HepG2 (cell line): ENCODE measurements around the gene MYD88. TPM values are rescaled to one million over a fixed set of nuclear protein-coding genes. Genes with fewer than 3 reads are reported as not detected.
A peak's percentile ranks its signal among the peaks of the same experiment; 100 is the strongest.

Experiments
- CCAR2 ChIP-seq: fragments of 200-400 bp; formaldehyde crosslinking; optimal IDR thresholded peaks from 2 replicates; pipeline ENCODE3; 2018; ENCODE audit warnings: low read depth, mild to moderate bottlenecking, low read length, moderate library complexity
- E2F1 ChIP-seq: sonication (generic); formaldehyde crosslinking; IDR thresholded peaks from 2 replicates; pipeline ENCODE4 v1.5.0; 2020; ENCODE audit warnings: missing genetic modification reagents
- EHMT2 ChIP-seq: fragments of 200-600 bp; sonication (generic); IDR thresholded peaks from 2 replicates; pipeline ENCODE4 v1.7.0; 2017; ENCODE audit warnings: antibody characterized with exemption, low read depth, low read length, borderline replicate concordance
- HOXA5 ChIP-seq: sonication (generic); formaldehyde crosslinking; IDR thresholded peaks from 2 replicates; pipeline ENCODE4 v1.4.0; 2020; ENCODE audit warnings: missing genetic modification reagents
- IKZF5 ChIP-seq: IDR thresholded peaks from 2 replicates; pipeline ENCODE4 v1.6.1; 2018; ENCODE audit warnings: missing genetic modification reagents, mild to moderate bottlenecking, missing compliant biosample characterization
- KLF15 ChIP-seq: sonication (generic); formaldehyde crosslinking; IDR thresholded peaks from 2 replicates; pipeline ENCODE4 v1.8.1; 2023; ENCODE audit warnings: borderline replicate concordance, mild to moderate bottlenecking, inconsistent platforms, missing genetic modification reagents, mixed read lengths
- MAFG ChIP-seq: sonication (generic); formaldehyde crosslinking; IDR thresholded peaks from 2 replicates; pipeline ENCODE4 v1.5.1; 2020; ENCODE audit warnings: mild to moderate bottlenecking, missing genetic modification reagents
- MBD4 ChIP-seq: IDR thresholded peaks from 2 replicates; pipeline ENCODE4 v1.6.1; 2012; ENCODE audit warnings: low read length, inconsistent platforms, borderline replicate concordance
- NFKBIZ ChIP-seq: IDR thresholded peaks from 2 replicates; pipeline ENCODE4 v1.6.1; 2018; ENCODE audit warnings: missing genetic modification reagents, missing compliant biosample characterization
- PRMT3 ChIP-seq: sonication (generic); formaldehyde crosslinking; IDR thresholded peaks from 2 replicates; pipeline ENCODE4 v1.8.1; 2022; ENCODE audit warnings: low read depth, mild to moderate bottlenecking, moderate library complexity, missing genetic modification reagents, borderline replicate concordance
- RAD21 ChIP-seq: fragments of 450-650 bp; formaldehyde crosslinking; IDR thresholded peaks from 2 replicates; pipeline ENCODE4 v1.5.0; 2020; ENCODE audit warnings: mild to moderate bottlenecking
- RFX5 ChIP-seq: IDR thresholded peaks from 2 replicates; pipeline ENCODE4 v1.6.1; 2011; ENCODE audit warnings: low read depth, low read length, improper control_type of control experiment
- XRCC5 ChIP-seq: fragments of 200-400 bp; formaldehyde crosslinking; optimal IDR thresholded peaks from 2 replicates; pipeline ENCODE3; 2017; ENCODE audit warnings: mild to moderate bottlenecking, low read length
- ZHX2 ChIP-seq, 2 experiments: sonication (generic) in 1 of 2; formaldehyde crosslinking in 1 of 2; IDR thresholded peaks; 2 replicates each; pipeline versions ENCODE4 v1.6.1 to v1.9.0; 2014 to 2022; ENCODE audit warnings: antibody characterized with exemption in 1 of 2, borderline replicate concordance in 1 of 2, inconsistent platforms in 1 of 2, low read depth in 1 of 2, missing genetic modification reagents in 1 of 2
- ZNF138 ChIP-seq: sonication (generic); formaldehyde crosslinking; IDR thresholded peaks from 2 replicates; pipeline ENCODE4 v1.5.0; 2020; ENCODE audit warnings: mild to moderate bottlenecking, low read depth, missing genetic modification reagents
- ZNF224 ChIP-seq: sonication (generic); formaldehyde crosslinking; IDR thresholded peaks from 2 replicates; pipeline ENCODE4 v1.5.0; 2020; ENCODE audit warnings: mild to moderate bottlenecking, missing genetic modification reagents
- ZNF232 ChIP-seq: sonication (generic); formaldehyde crosslinking; IDR thresholded peaks from 2 replicates; pipeline ENCODE4 v1.4.0; 2020; ENCODE audit warnings: missing genetic modification reagents, borderline replicate concordance
- ZNF547 ChIP-seq: sonication (generic); formaldehyde crosslinking; IDR thresholded peaks from 2 replicates; pipeline ENCODE4 v1.5.1; 2020; ENCODE audit warnings: mild to moderate bottlenecking, missing genetic modification reagents
- ZNF564 ChIP-seq: sonication (generic); formaldehyde crosslinking; IDR thresholded peaks from 2 replicates; pipeline ENCODE4 v1.8.1; 2023; ENCODE audit warnings: mild to moderate bottlenecking, missing genetic modification reagents
- ZNF746 ChIP-seq: sonication (generic); formaldehyde crosslinking; IDR thresholded peaks from 2 replicates; pipeline ENCODE4 v1.8.0; 2022; ENCODE audit warnings: mild to moderate bottlenecking, missing genetic modification reagents
- ZSCAN9 ChIP-seq: IDR thresholded peaks from 2 replicates; pipeline ENCODE4 v1.6.1; 2016; ENCODE audit warnings: borderline replicate concordance
- polyA plus RNA-seq, 8 experiments: library from polyadenylated mRNA; depleted of rRNA in 3 of 8; stranded (reverse) in 7 of 8; unstranded in 1 of 8; fragments of >200 nt; fragmentation: Illumina TruSeq in 4 of 8; extraction: Trizol in 4 of 8; gene quantifications; 2 replicates each; pipeline versions ENCODE4 v1.2.1 to v1.2.3, GENCODE V29; 2011 to 2016; ENCODE audit warnings: low read depth in 4 of 8, missing spikeins in 1 of 8, mixed read lengths in 1 of 8; ENCODE audit not compliant: insufficient read depth in 1 of 8
- total RNA-seq, 5 experiments: library from RNA; depleted of rRNA; stranded (reverse); fragments of >200 nt; fragmentation: Illumina TruSeq; extraction: Trizol; gene quantifications; 2 replicates each; pipeline ENCODE4 v1.2.3, GENCODE V29; 2016; ENCODE audit warnings: low read depth in 1 of 5

The MYD88 gene
- total and polyA plus RNA-seq, 2 of the 13 experiments (the other 11 are each of a cell fraction or from before 2014, with no cell fraction given), result 7.6 to 32.7 TPM

- 0 out of 2 replicates have a peak, but pooled peaks have one; percentile 49 for TF ChIP-seq ZNF138 (CRISPR knock-in tag)
- 0 out of 2 replicates have a peak, but pooled peaks have one; percentile 2 for TF ChIP-seq ZNF232 (CRISPR knock-in tag)
- TF ChIP-seq MAFG (CRISPR knock-in tag), result no peak
- TF ChIP-seq PRMT3 (CRISPR knock-in tag), result 0 out of 2 replicates have a peak, but pooled peaks have one; percentile 81
- peak; percentile 45; the same call in 1 of the 2 replicates for TF ChIP-seq ZNF564 (CRISPR knock-in tag)
- peak; percentile 70; the same call in 1 of the 2 replicates for TF ChIP-seq HOXA5
- 0 out of 2 replicates have a peak, but pooled peaks have one; percentile 8 for TF ChIP-seq RAD21
- no peak for TF ChIP-seq CCAR2
- TF ChIP-seq ZHX2 (IDR thresholded peaks at IDR 0.05; ENCODE audit: low read depth), result peak; percentile 99
- no peak for TF ChIP-seq ZHX2 (CRISPR knock-in tag; IDR thresholded peaks at IDR 0.05; ENCODE audit: borderline replicate concordance)
- TF ChIP-seq ZNF746 (CRISPR knock-in tag), result peak; percentile 75
- peak; percentile 91 for TF ChIP-seq E2F1 (CRISPR knock-in tag)
- 0 out of 2 replicates have a peak, but pooled peaks have one; percentile 45 for TF ChIP-seq NFKBIZ (CRISPR knock-in tag)
- TF ChIP-seq IKZF5, result peak; percentile 27; the same call in 1 of the 2 replicates
- 0 out of 2 replicates have a peak, but pooled peaks have one; percentile 12 for TF ChIP-seq KLF15 (CRISPR knock-in tag)
- TF ChIP-seq ZNF224 (CRISPR knock-in tag), result 0 out of 2 replicates have a peak, but pooled peaks have one; percentile 36
- TF ChIP-seq ZNF547, result peak; percentile 40; the same call in 1 of the 2 replicates
- TF ChIP-seq ZSCAN9, result peak; percentile 27; the same call in 1 of the 2 replicates
- 0 out of 2 replicates have a peak, but pooled peaks have one; percentile 32 for TF ChIP-seq EHMT2
- TF ChIP-seq RFX5, result peak; percentile 80
- TF ChIP-seq XRCC5, result peak; percentile 69
- no peak for TF ChIP-seq MBD4
Measured at GRCh38 chr3:38164952-38165721, 26.7 kb downstream of the MYD88 start, which contains the start of gene OXSR1 (continued).
